Sigmoid colon (tissue), 7 donors: ENCODE data around the gene RTF1. TPM values are rescaled to one million over a fixed set of nuclear protein-coding genes. Genes with fewer than 3 reads are reported as not detected.

Source experiments
- DNase-seq: peaks from one replicate; pipeline ENCODE4 v3.0.0-alpha.2; 2019
- H3K27ac ChIP-seq, 4 donors: fragments of 200-600 bp; sonication (generic); one replicate each; pipeline ENCODE4 v1.5.1; 2016 to 2019; ENCODE audit warnings: mild to moderate bottlenecking in 1 of 4
- H3K27me3 ChIP-seq, 3 donors: fragments of 200-600 bp; sonication (generic); one replicate each; pipeline ENCODE4 v1.5.1; 2019; ENCODE audit warnings: mild to moderate bottlenecking in 1 of 3
- H3K36me3 ChIP-seq, 4 donors: fragments of 200-600 bp; sonication (generic); one replicate each; pipeline ENCODE4 v1.5.1; 2016 to 2019
- H3K4me1 ChIP-seq, 4 donors: fragments of 200-600 bp; sonication (generic); one replicate each; pipeline ENCODE4 v1.5.1; 2017 to 2019
- H3K4me3 ChIP-seq, 4 donors: fragments of 200-600 bp; sonication (generic); one replicate each; pipeline ENCODE4 v1.5.1; 2017 to 2019; ENCODE audit warnings: mild to moderate bottlenecking in 2 of 4, moderate library complexity in 1 of 4
- H3K9me3 ChIP-seq, 4 donors: fragments of 200-600 bp in 3 of 4; sonication (generic) in 3 of 4; one replicate each; pipeline versions ENCODE4 v1.5.1 to v1.6.1; 2013 to 2019
- CTCF ChIP-seq, 4 experiments: fragments of 450-650 bp in 3 of 4; fragments of 200-600 bp in 1 of 4; IDR thresholded peaks; one replicate each; pipeline ENCODE4 v1.5.1; 2016 to 2019; ENCODE audit warnings: antibody characterized with exemption in 4 of 4, mild to moderate bottlenecking in 3 of 4, moderate library complexity in 2 of 4
- EP300 ChIP-seq, 4 donors: sonication (generic); formaldehyde crosslinking; IDR thresholded peaks; one replicate each; pipeline ENCODE4 v1.6.1; 2017; ENCODE audit warnings: antibody characterized with exemption in 4 of 4
- POLR2A ChIP-seq, 2 donors: fragments of 450-650 bp; IDR thresholded peaks; one replicate each; pipeline ENCODE4 v1.6.1; 2016; ENCODE audit warnings: antibody characterized with exemption in 2 of 2, mild to moderate bottlenecking in 2 of 2, moderate library complexity in 2 of 2
- POLR2AphosphoS5 ChIP-seq, 4 donors: sonication (generic); formaldehyde crosslinking; IDR thresholded peaks; one replicate each; pipeline ENCODE4 v1.6.1; 2017; ENCODE audit warnings: antibody characterized with exemption in 4 of 4
- WGBS, 2 donors: extraction: QIAGEN DNeasy Blood & Tissue Kit; methylation state at CpG; one replicate each; pipeline ENCODE4 v1.1.7; 2013; 5-methylcytosine and 5-hydroxymethylcytosine counted together
- intact Hi-C: fragments of 100-400 bp; cut with DNase I; formaldehyde crosslinking; loops from one replicate; pipeline ENCODE4 v1.15.1; 2023
- polyA plus RNA-seq, 3 donors: library from polyadenylated mRNA; stranded (reverse); fragments of 200-250 nt; gene quantifications; one replicate each; pipeline ENCODE4 v1.2.3, GENCODE V29; 2013
- total RNA-seq, 4 donors: library from RNA; depleted of rRNA; stranded (reverse); fragments of >200 nt; gene quantifications; one replicate each; pipeline ENCODE4 v1.1.0, GENCODE V29; 2016
- donor health status: healthy with polysubstance abuse.
- donor health status: Bipolar disorder and iron deficiency.
- donor health status: healthy.

The RTF1 gene
- total and polyA plus RNA-seq, 7 donors: 18.6 to 35.7 (median 30.5) TPM

GRCh38 chr15:41476416-41477048 is 59.6 kb downstream of the RTF1 start:
- WGBS, 2 donors: 88 to 91% methylated on average over 5 of the region's 5 CpGs
- no peak overlapping the region for H3K4me3 ChIP-seq
- intact Hi-C loops: no loop called here
- no peak overlapping the region for H3K27ac ChIP-seq
- no peaks in the 10 kb centered on the region for H3K9me3 ChIP-seq
- no peaks in the 10 kb centered on the region for H3K4me1 ChIP-seq
- H3K36me3 ChIP-seq: peaks cover 38 to 100% (median 85%) of the 10 kb centered on the region in 4 donors
- TF ChIP-seq POLR2A (IDR thresholded peaks at IDR 0.05) (no peak), CTCF (IDR thresholded peaks at IDR 0.05) (no peak), POLR2AphosphoS5 (IDR thresholded peaks at IDR 0.05) (no peak), EP300 (IDR thresholded peaks at IDR 0.05) (no peak)
- DNase-seq: no peak
- no peaks in the 10 kb centered on the region for H3K27me3 ChIP-seq

GRCh38 chr15:41480396-41481140 is 63.7 kb downstream of the RTF1 start:
- intact Hi-C loops: no loop called here
- Histone ChIP-seq H3K4me3 (no peak overlapping the region), H3K9me3 (no peaks in the 10 kb centered on the region), H3K4me1 (no peaks in the 10 kb centered on the region), H3K36me3 (peaks cover 38 to 81% (median 67%) of the 10 kb centered on the region in 4 donors), H3K27ac (no peak overlapping the region), H3K27me3 (no peaks in the 10 kb centered on the region)
- TF ChIP-seq POLR2AphosphoS5 (IDR thresholded peaks at IDR 0.05): no peak
- TF ChIP-seq POLR2A (IDR thresholded peaks at IDR 0.05): no peak
- DNase-seq: no peak
- WGBS, 2 donors: 94 to 96% methylated on average over 12 of the region's 12 CpGs

GRCh38 chr15:41482110-41482877 is 65.4 kb downstream of the RTF1 start:
- H3K4me1 ChIP-seq: no peaks in the 10 kb centered on the region
- peaks cover 23 to 64% (median 49%) of the 10 kb centered on the region in 4 donors for H3K36me3 ChIP-seq
- no peak overlapping the region for H3K27ac ChIP-seq
- TF ChIP-seq EP300 (IDR thresholded peaks at IDR 0.05): no peak
- TF ChIP-seq POLR2A (IDR thresholded peaks at IDR 0.05): no peak
- no peak for TF ChIP-seq POLR2AphosphoS5 (IDR thresholded peaks at IDR 0.05)
- no peak for TF ChIP-seq CTCF (IDR thresholded peaks at IDR 0.05)
- no peaks in the 10 kb centered on the region for H3K9me3 ChIP-seq
- DNase-seq: no peak
- intact Hi-C loops: no loop called here
- H3K4me3 ChIP-seq: no peak overlapping the region
- H3K27me3 ChIP-seq: peaks cover 0 to 12% (median 12%) of the 10 kb centered on the region in 3 donors
- 27 to 78% methylated on average over 9 of the region's 9 CpGs for WGBS, 2 donors

- Histone ChIP-seq H3K4me3 (no peak overlapping the region), H3K27me3 (peaks cover 0 to 18% (median 16%) of the 10 kb centered on the region in 3 donors), H3K9me3 (no peaks in the 10 kb centered on the region), H3K27ac (no peak overlapping the region), H3K4me1 (no peaks in the 10 kb centered on the region), H3K36me3 (peaks cover 18 to 56% (median 41%) of the 10 kb centered on the region in 4 donors)
- no peak for DNase-seq
- intact Hi-C loops: no loop called here
- TF ChIP-seq POLR2AphosphoS5 (IDR thresholded peaks at IDR 0.05) (no peak), CTCF (IDR thresholded peaks at IDR 0.05) (no peak), POLR2A (IDR thresholded peaks at IDR 0.05) (no peak), EP300 (IDR thresholded peaks at IDR 0.05) (no peak)
Observed at GRCh38 chr15:41483115-41483514, 66.2 kb downstream of the RTF1 start.

- WGBS, 2 donors: 60 to 63% methylated on average over 2 of the region's 2 CpGs
Observed at GRCh38 chr15:41483519-41483918, 66.6 kb downstream of the RTF1 start.

More at GRCh38 chr15:41483519-41483918, 66.6 kb downstream of the RTF1 start:
- no peak for TF ChIP-seq EP300 (IDR thresholded peaks at IDR 0.05)
- TF ChIP-seq CTCF (IDR thresholded peaks at IDR 0.05): no peak
- no peak for TF ChIP-seq POLR2A (IDR thresholded peaks at IDR 0.05)
- TF ChIP-seq POLR2AphosphoS5 (IDR thresholded peaks at IDR 0.05): no peak
- no peaks in the 10 kb centered on the region for H3K9me3 ChIP-seq
- H3K27me3 ChIP-seq: peaks cover 0 to 19% (median 18%) of the 10 kb centered on the region in 3 donors
- H3K27ac ChIP-seq: no peak overlapping the region
- no peak overlapping the region for H3K4me3 ChIP-seq
- H3K4me1 ChIP-seq: no peaks in the 10 kb centered on the region
- peaks cover 18 to 52% (median 38%) of the 10 kb centered on the region in 4 donors for H3K36me3 ChIP-seq
- no peak for DNase-seq
- intact Hi-C loops: no loop called here
